DOHH2 (cell line): Measurements from ENCODE around the gene OSBPL3.
A peak's percentile ranks its signal among the peaks of the same experiment; 100 is the strongest.

Source experiments
- H3F3A ChIP-seq: fragments of 200-600 bp; sonication (generic), shearing (Covaris generic); 2 replicates; pipeline ENCODE4 v1.6.0; 2016; ENCODE audit warnings: antibody characterized with exemption, mild to moderate bottlenecking; ENCODE audit not compliant: control insufficient read depth, insufficient read depth
- H3K27ac ChIP-seq: fragments of 200-600 bp; sonication (generic); 2 replicates; pipeline ENCODE4 v1.5.1; 2014; ENCODE audit warnings: low read depth, mild to moderate bottlenecking, low read length, moderate library complexity
- H3K27me3 ChIP-seq: fragments of 200-600 bp; sonication (generic); 2 replicates; pipeline ENCODE4 v1.6.1; 2014; ENCODE audit warnings: mild to moderate bottlenecking, low read length, mixed read lengths; ENCODE audit not compliant: control insufficient read depth
- H3K36me3 ChIP-seq: fragments of 200-600 bp; sonication (generic); 2 replicates; pipeline ENCODE4 v1.6.1; 2014; ENCODE audit warnings: mild to moderate bottlenecking, low read length, moderate library complexity, mixed read lengths; ENCODE audit not compliant: control insufficient read depth
- H3K4me1 ChIP-seq: fragments of 200-600 bp; sonication (generic); 2 replicates; pipeline ENCODE4 v1.6.1; 2014; ENCODE audit warnings: mild to moderate bottlenecking, low read length, mixed read lengths; ENCODE audit not compliant: control insufficient read depth
- H3K4me2 ChIP-seq: fragments of 200-600 bp; sonication (generic); 2 replicates; pipeline ENCODE4 v1.6.0; 2014; ENCODE audit warnings: mild to moderate bottlenecking, low read length, moderate library complexity
- H3K4me3 ChIP-seq: fragments of 200-600 bp; sonication (generic); 2 replicates; pipeline ENCODE4 v1.5.1; 2014; ENCODE audit warnings: mild to moderate bottlenecking, low read length, mixed read lengths
- H3K79me2 ChIP-seq: fragments of 200-600 bp; sonication (generic); 2 replicates; pipeline ENCODE4 v1.6.1; 2014; ENCODE audit warnings: mild to moderate bottlenecking, low read length, mixed read lengths; ENCODE audit not compliant: control insufficient read depth
- H3K9me2 ChIP-seq: fragments of 200-600 bp; sonication (generic); replicated peaks from 2 replicates; pipeline ENCODE4 v1.6.1; 2014; ENCODE audit warnings: mild to moderate bottlenecking, low read length, mixed read lengths; ENCODE audit not compliant: control insufficient read depth
- H3K9me3 ChIP-seq: fragments of 200-600 bp; sonication (generic); 2 replicates; pipeline ENCODE4 v1.6.1; 2014; ENCODE audit warnings: antibody characterized with exemption, low read length, mixed read lengths; ENCODE audit not compliant: control insufficient read depth, insufficient read depth
- H4K20me1 ChIP-seq: fragments of 200-600 bp; sonication (generic); 2 replicates; pipeline ENCODE4 v1.6.0; 2014; ENCODE audit warnings: low read depth, mild to moderate bottlenecking, antibody characterized with exemption, low read length, moderate library complexity; ENCODE audit not compliant: control insufficient read depth, insufficient read depth
- EZH2phosphoT487 ChIP-seq: fragments of 200-600 bp; sonication (generic); IDR thresholded peaks from 2 replicates; pipeline ENCODE4 v1.6.1; 2017; ENCODE audit warnings: borderline replicate concordance, mild to moderate bottlenecking, antibody characterized with exemption, low read length, moderate library complexity, mixed read lengths
- TF ChIP-seq, protein P1 (sequence below): fragments of 200-600 bp; sonication (generic); IDR thresholded peaks from one replicate; pipeline ENCODE4 v1.5.1; 2014; ENCODE audit warnings: antibody characterized with exemption, mild to moderate bottlenecking, low read depth, low read length; ENCODE audit not compliant: poor library complexity, severe bottlenecking

The OSBPL3 gene

DNA sequence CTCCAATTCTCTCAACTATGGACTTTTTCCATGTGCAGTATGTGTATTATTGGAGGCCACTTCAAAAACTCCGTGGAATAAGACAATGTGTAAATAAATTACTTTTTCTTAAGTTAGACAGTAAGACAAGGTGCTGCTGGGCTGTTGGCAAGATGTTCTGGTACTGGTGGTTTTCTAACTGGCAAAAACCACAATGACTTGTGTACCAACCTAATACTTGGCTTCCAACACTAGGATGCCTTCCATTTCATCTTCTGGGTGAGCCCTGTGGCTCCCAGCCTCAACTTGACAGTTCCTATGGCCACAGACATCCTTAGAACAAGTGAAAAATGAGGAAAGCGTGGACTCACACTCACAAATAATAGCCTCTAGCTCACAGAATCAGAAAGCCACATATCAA is 77.0 kb downstream of the OSBPL3 start:
- peaks cover 15% of the 10 kb centered on the region for H4K20me1 ChIP-seq
- no peak overlapping the region for H3K4me3 ChIP-seq
- no peaks in the 10 kb centered on the region for H3K9me2 ChIP-seq
- H3K36me3 ChIP-seq = peaks cover 22% of the 10 kb centered on the region; the same call in 1 of the 2 replicates
- H3K4me2 ChIP-seq = no peak overlapping the region
- TF ChIP-seq, protein P1, sequence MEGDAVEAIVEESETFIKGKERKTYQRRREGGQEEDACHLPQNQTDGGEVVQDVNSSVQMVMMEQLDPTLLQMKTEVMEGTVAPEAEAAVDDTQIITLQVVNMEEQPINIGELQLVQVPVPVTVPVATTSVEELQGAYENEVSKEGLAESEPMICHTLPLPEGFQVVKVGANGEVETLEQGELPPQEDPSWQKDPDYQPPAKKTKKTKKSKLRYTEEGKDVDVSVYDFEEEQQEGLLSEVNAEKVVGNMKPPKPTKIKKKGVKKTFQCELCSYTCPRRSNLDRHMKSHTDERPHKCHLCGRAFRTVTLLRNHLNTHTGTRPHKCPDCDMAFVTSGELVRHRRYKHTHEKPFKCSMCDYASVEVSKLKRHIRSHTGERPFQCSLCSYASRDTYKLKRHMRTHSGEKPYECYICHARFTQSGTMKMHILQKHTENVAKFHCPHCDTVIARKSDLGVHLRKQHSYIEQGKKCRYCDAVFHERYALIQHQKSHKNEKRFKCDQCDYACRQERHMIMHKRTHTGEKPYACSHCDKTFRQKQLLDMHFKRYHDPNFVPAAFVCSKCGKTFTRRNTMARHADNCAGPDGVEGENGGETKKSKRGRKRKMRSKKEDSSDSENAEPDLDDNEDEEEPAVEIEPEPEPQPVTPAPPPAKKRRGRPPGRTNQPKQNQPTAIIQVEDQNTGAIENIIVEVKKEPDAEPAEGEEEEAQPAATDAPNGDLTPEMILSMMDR = no peak
- no peak for TF ChIP-seq EZH2phosphoT487
- peaks cover 65% of the 10 kb centered on the region for H3K4me1 ChIP-seq
- H3K27me3 ChIP-seq = no peaks in the 10 kb centered on the region
- peaks cover 99% of the 10 kb centered on the region for H3K79me2 ChIP-seq
- H3K27ac ChIP-seq = no peak overlapping the region
- peaks cover 9% of the 10 kb centered on the region for H3F3A ChIP-seq
- no peaks in the 10 kb centered on the region for H3K9me3 ChIP-seq

- H3K9me2 ChIP-seq = no peaks in the 10 kb centered on the region
- TF ChIP-seq, protein P1 = no peak
- TF ChIP-seq EZH2phosphoT487 = no peak
- H3K4me1 ChIP-seq = peaks cover 65% of the 10 kb centered on the region
- no peak overlapping the region for H3K4me2 ChIP-seq
- H4K20me1 ChIP-seq = peaks cover 15% of the 10 kb centered on the region
- H3K9me3 ChIP-seq = no peaks in the 10 kb centered on the region
- H3K4me3 ChIP-seq = no peak overlapping the region
- H3K79me2 ChIP-seq = peaks cover 99% of the 10 kb centered on the region
- H3K27me3 ChIP-seq = no peaks in the 10 kb centered on the region
- H3K27ac ChIP-seq = no peak overlapping the region
- H3K36me3 ChIP-seq = peaks cover 16% of the 10 kb centered on the region; the same call in 1 of the 2 replicates
- peaks cover 9% of the 10 kb centered on the region for H3F3A ChIP-seq
Measured at GRCh38 chr7:24902276-24902675, 77.7 kb downstream of the OSBPL3 start.

- no peak for TF ChIP-seq EZH2phosphoT487
- TF ChIP-seq, protein P1 = no peak
- no peaks in the 10 kb centered on the region for H3K27me3 ChIP-seq
- H3K9me3 ChIP-seq = no peaks in the 10 kb centered on the region
- H3K79me2 ChIP-seq = peaks cover 97% of the 10 kb centered on the region
- no peaks in the 10 kb centered on the region for H3K9me2 ChIP-seq
- peaks cover 86% of the 10 kb centered on the region for H3K4me1 ChIP-seq
- peaks cover 3% of the 10 kb centered on the region; the same call in 1 of the 2 replicates for H3K36me3 ChIP-seq
- H3K4me3 ChIP-seq = peak overlapping the region; percentile 21
- peak overlapping the region; percentile 15 for H3K27ac ChIP-seq
- H3K4me2 ChIP-seq = peak overlapping the region; percentile 46
- H3F3A ChIP-seq = peaks cover 11% of the 10 kb centered on the region
- H4K20me1 ChIP-seq = peaks cover 19% of the 10 kb centered on the region
Measured at GRCh38 chr7:24899905-24900304, 80.1 kb downstream of the OSBPL3 start.
